HG02678 (cell line): ENCODE measurements around the gene CEP85.
"Not testable (repeated sequence)": the region's sequence is repeated elsewhere in the genome, so short reads cannot be mapped to it uniquely, and the experiment has no call there.

Experiments
- ATAC-seq: cut with Tn5 transposase; IDR thresholded peaks from one replicate; pipeline ENCODE4 v1.9.1; 2021; ENCODE audit warnings: mild to moderate bottlenecking, moderate library complexity; ENCODE audit not compliant: unreplicated experiment

Gene CEP85

GRCh38 chr1:26289158-26290059 lies 55.4 kb downstream of the CEP85 start:
- no peak for ATAC-seq

- no peak for ATAC-seq
Measured at GRCh38 chr1:26290122-26290881, 56.3 kb downstream of the CEP85 start.

- ATAC-seq, result no peak
Measured at GRCh38 chr1:26290882-26291261, 56.9 kb downstream of the CEP85 start.

GRCh38 chr1:26291433-26291832 lies 57.4 kb downstream of the CEP85 start:
- no peak for ATAC-seq

GRCh38 chr1:26291939-26292338 lies 57.9 kb downstream of the CEP85 start:
- no peak for ATAC-seq

GRCh38 chr1:26292735-26293134 lies 58.7 kb downstream of the CEP85 start:
- not testable (repeated sequence) for ATAC-seq

GRCh38 chr1:26293911-26294463 lies 60.0 kb downstream of the CEP85 start:
- ATAC-seq, result no peak

- ATAC-seq, result no peak
Measured at GRCh38 chr1:26295194-26296138, 61.5 kb downstream of the CEP85 start.

- no peak for ATAC-seq
Measured at GRCh38 chr1:26296340-26297056, 62.5 kb downstream of the CEP85 start.

GRCh38 chr1:26297057-26297790 lies 63.2 kb downstream of the CEP85 start:
- ATAC-seq, result no peak

GRCh38 chr1:26297791-26298124 lies 63.8 kb downstream of the CEP85 start:
- ATAC-seq, result no peak

- ATAC-seq, result no peak
Measured at GRCh38 chr1:26300578-26301275, 66.7 kb downstream of the CEP85 start.

- no peak for ATAC-seq
Measured at GRCh38 chr1:26302733-26303405, 68.9 kb downstream of the CEP85 start.

- ATAC-seq, result peak; percentile 2
Measured at GRCh38 chr1:26305667-26306289, 71.8 kb downstream of the CEP85 start.

GRCh38 chr1:26306290-26307229 lies 72.6 kb downstream of the CEP85 start, which contains the start of gene UBXN11:
TSS of gene UBXN11 (minus strand) at chr1:26306636. CDS start at chr1:26302883, 3,753 bp downstream.
- ATAC-seq, result peak; percentile 98

- ATAC-seq, result no peak
Measured at GRCh38 chr1:26307363-26307781, 73.4 kb downstream of the CEP85 start.
